NCI-H748 treated with DMSO at 0.1 percent for 48 hours (cell line): ENCODE measurements around the gene BMP4.
A peak's percentile ranks its signal among the peaks of the same experiment; 100 is the strongest.

Experiments used
- DNase-seq: peaks from one replicate; lab custom pipeline; 2025; lab: John Stamatoyannopoulos, UW

The BMP4 gene

DNA sequence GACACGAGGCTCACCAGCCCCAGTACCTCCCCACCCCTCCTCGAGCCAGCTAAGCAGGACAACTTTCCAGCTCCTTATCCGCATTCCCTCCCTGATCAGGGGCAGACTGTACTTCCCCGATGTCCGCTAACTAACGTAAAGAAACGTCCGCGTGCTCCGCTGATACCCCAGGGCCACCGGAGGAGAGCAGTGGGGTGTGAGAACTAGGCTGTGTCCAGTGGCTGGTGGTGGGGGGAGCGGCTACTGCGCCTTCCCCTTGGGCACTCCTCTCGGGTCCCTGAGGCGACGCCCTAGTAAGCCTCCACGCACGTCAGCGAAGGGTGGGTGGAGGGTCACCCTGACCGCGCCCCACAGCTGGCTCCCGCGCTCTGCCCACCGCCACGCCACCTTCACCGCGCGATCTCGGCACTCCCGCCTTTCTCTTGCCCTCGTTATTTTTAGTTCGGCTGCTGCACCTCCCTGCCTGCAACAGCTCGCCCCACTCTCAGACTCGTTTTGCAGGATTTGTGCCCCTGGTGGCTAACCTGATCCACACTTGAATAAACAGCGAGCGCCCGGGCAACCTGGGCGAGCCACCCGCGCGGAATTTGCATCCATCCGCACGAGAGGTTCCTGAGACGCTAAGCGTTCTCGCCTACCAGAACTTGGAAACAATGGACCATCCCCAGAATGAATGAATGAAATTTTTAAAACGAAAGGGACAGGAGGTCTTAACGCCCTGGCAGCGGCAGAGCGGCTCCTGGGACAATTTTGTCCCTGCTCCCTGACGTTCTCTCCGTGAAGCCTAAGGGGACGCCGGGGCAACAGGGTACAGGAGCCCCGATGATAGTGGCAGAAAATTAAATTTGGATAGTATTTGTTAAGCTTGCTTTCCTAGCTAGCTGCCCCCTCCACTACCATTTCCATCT, 6.9 kb upstream of the BMP4 start:
- DNase-seq: peak; percentile 20

DNA sequence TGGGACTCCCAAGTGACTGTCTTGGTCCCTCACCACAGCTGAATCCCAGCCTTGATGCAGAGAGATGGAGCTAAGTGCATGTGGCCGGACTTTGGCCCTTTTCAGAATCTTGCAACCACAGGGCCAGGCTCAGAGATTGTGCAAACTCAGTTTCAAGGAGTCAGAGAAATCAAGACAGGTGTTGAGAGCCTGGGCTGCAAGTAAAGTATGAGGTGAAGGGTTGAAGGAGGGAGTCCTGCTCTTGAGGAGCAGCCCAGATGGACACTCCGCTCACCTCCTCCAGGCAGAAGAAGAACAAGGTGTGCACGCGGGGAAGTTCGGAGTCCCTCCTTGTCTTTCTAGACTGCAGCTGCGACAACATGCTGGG, 6.3 kb upstream of the BMP4 start:
- no peak for DNase-seq

DNA sequence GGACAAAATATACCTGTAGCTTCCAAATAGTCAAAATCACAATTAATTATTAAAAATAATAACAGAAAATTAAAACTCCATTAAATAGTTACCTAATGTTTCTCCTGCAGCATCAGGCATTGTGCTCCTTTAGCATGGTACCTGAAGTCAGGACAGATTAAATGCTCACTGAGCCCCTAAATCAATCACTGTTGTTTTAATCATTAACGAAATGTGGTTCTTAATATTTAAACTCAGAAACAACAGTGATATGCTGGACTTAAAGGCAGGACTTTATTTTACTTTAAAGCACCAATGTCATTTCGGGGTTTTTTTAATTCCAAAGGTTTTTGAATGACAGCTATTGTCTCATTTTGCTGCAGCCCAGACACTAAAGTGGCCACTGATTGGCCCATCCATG, 2.0 kb upstream of the BMP4 start:
- DNase-seq: no peak

DNA sequence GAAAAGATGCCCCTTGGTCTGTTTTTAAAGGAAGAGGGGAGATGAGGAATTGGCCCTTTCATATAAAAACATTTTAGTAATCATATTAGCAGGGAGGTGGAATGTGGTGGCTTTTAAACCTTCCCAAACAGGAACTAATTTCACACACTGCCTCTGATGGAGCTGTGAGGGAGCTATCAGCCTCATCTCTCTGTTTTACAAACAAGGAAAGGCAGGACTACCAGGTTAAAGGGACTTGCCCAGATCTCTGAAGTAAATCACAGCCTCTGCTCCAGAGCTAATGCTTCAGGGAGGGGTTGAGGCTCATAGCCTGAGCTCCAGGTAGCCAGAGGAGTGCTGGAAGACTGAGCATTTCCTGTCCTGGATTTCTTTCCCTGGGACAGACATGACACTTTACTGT, 1.1 kb upstream of the BMP4 start:
- DNase-seq: no peak

DNA sequence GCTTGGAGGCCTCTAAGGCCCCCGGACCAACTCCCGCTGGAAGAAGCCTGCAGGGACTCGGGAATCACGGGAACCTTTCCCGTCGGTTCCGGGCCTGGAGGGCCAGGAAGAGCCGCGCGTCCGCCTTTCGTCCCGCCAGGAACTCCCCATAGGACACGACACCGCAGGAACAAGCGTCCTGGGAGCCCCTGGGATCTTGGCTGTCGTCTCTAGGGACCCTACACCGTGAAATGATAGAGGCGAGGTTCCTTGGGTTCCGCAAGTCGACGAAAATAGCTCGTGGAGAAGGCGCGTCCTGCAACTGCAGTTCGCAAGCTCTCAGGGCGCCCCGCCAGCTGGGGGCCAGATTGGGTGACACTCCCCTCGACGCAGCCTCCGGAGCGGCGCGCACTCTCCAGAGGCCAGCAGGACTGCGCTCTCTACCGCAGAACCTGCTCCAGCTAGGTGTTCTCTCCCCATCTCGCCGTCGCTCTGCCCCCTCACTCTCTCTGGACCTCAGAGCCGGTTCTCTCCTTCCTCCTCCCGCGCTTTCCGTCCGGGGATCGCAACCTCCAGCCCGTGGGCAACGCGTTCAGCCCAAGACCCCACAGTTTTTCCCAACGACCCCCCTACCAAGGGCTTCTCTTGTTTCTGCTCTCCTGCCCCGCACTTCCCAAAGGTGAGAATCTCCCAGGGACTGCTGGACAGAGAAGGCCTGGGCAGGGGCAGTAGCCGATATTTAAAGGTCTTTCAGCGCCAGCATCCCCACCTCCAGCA, 776 bp downstream of the BMP4 start:
- no peak for DNase-seq

DNA sequence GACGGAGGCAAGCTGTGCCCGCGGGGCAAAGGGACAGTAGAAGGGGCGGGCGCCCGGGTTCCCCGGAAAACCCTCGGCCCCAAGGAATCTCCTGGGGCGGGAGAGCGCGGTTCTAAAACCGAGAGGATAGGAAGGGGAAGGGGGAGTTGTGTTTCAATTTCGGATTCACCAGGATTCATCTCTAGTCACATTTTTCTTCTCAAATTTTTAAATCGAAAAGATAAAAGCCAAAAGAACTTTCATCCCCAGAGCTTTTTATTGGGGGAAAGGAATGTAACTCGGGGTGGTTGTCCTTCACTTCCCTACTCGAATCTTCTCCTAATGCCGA, 1.4 kb downstream of the BMP4 start:
- DNase-seq: no peak

DNA sequence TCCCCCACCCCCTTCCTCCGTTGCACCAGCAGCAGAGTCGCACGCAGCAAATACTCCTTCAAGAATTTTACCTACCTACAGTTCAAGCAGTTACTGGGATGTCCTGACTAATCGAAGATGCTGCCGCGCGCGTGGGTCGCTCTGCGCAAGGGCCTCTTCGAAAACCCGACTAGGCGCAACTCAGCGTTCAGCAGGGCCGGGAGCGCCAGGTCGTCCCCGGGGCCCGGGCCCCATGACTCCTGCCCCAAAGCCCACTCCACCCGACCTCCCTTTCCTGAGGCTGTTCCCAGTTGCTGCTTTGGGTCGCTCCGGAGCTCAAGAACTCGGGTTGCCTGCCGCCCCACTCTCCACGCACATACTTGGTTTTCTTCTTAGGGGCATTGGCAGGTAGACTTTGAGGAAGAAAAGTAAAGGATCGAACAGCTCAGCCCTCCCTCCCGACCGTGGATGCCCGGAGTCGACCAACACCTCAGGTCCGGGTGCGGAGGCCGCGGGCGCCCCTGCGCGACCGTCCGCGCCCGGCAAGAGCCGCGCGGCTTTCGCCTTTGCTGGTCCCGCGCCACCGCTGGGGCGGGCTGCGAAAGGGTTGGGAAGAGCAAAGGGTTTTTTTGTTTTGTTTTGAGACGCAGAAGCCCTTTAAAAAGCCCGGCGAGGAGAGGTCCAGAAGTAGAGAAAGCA, 1.9 kb downstream of the BMP4 start:
- no peak for DNase-seq

GRCh38 chr14:53953828-53954550, 2.6 kb downstream of the BMP4 start:
- no peak for DNase-seq

- peak; percentile 54 for DNase-seq
These were observed 3.4 kb downstream of the BMP4 start for GRCh38 chr14:53953002-53953827.

DNA sequence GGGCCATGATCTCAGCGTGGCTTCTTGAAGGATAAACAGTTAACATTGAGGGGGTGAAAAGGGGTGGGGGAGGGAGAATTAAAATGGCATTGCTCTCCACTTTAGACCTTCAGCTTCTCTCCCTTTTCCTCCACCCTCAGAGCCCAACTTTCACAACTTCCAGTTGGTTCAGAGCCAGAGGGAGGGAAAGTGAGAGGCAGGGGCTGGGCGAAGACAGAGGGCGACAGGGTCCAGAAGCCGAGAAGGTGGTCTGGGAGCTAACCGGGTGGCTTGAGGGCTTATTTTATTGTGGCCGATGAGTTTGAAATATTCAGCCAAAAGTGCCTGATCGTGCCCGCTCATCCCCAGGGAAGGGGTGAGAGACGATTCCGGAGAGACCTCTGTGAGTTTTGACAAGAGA, 4.1 kb downstream of the BMP4 start:
- DNase-seq: no peak

DNA sequence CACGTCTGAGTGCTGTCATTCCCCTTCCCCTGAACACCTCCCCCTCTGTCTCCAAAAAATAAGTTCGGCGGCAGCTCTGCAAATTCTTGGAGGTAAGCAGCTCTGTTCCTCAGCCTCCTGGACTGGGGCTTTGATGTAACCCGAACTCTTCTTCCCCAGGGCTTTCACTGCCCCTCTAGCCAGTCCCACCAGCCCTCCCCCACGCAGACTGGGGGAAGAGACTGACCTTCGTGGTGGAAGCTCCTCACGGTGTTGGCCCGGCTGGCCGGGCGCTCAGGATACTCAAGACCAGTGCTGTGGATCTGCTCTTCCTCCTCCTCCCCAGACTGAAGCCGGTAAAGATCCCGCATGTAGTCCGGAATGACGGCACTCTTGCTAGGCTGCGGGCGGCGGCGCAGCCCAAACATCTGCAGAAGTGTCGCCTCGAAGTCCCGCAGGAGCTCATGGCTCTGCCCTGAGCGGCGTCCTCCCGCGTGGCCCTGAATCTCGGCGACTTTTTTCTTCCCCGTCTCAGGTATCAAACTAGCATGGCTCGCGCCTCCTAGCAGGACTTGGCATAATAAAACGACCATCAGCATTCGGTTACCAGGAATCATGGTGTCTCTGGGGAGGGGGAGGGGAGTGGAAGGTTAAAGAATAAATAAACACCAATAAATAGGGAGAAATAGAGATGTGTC, 4.9 kb downstream of the BMP4 start:
- no peak for DNase-seq

- DNase-seq: no peak
These were observed 5.4 kb downstream of the BMP4 start for GRCh38 chr14:53951243-53951626.

DNA sequence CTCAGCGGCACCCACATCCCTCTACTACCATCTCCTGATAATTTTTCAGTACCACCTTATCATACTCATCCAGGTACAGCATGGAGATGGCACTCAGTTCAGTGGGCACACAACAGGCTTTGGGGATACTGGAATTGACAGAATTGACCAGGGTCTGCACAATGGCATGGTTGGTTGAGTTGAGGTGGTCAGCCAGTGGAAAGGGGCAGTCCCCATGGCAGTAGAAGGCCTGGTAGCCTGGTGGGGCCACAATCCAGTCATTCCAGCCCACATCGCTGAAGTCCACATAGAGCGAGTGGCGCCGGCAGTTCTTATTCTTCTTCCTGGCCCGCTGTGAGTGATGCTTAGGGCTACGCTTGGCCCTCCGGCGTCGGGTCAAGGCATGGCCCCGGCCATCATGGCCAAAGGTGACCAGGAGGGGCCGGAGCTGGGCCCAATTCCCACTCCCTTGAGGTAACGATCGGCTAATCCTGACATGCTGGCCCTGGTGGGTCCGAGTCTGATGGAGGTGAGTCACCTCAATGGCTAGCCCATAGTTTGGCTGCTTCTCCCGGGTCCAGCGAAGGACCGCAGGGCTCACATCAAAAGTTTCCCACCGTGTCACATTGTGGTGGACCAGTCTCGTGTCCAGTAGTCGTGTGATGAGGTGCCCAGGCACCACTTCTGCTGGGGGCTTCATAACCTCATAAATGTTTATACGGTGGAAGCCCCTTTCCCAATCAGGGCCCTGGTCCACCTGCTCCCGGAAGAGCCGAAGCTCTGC, 6.4 kb downstream of the BMP4 start:
- DNase-seq: no peak

DNA sequence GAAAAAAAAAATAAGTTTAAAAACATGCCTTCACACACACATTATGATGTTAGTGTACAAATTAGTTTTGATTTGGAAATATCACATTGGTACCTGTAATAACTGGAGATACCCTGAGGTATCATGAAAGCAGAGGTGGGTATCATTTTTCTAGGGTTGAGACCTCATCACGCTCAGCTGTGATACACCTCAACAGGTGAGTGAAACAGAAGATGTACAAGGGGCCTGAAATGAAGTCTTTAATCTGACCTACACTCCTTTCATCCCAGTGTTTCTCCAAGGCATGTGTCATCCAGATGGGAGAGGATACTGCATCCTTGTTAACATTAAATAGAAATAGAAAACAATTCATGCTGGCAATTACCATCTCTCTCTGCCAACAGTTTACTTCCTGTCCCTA, 7.4 kb downstream of the BMP4 start:
- no peak for DNase-seq

DNA sequence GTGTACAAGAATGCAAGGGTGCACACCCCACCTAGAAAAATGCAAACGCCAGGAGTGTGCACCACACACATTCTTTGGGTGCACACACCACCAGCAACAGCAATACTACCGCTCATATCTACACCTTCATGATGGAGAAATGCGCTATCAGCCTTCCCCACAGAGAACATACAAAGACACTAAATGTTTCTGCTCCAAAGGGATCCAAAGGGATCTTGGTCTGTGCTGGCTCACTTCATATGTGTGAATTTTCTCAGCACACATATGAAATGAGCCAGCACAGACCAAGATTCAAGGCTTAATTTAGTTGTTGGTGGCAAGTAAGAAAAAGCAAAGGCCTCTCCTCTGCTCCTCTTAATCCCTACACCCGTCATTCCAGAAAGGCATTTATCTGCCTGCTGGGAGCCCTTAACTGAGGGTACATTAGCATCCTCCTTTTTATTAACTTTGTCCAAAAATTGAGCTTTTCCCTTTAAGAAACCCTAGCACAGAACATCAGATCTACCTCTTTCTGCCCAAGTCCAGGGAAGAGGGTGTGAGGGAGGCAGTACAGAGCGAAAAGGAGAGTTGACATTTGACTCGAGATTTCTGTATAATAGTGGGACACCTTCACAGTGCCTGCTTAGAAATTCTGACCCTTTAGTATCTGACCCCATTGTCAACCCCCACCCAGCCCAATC, 8.3 kb downstream of the BMP4 start:
- DNase-seq: no peak

DNA sequence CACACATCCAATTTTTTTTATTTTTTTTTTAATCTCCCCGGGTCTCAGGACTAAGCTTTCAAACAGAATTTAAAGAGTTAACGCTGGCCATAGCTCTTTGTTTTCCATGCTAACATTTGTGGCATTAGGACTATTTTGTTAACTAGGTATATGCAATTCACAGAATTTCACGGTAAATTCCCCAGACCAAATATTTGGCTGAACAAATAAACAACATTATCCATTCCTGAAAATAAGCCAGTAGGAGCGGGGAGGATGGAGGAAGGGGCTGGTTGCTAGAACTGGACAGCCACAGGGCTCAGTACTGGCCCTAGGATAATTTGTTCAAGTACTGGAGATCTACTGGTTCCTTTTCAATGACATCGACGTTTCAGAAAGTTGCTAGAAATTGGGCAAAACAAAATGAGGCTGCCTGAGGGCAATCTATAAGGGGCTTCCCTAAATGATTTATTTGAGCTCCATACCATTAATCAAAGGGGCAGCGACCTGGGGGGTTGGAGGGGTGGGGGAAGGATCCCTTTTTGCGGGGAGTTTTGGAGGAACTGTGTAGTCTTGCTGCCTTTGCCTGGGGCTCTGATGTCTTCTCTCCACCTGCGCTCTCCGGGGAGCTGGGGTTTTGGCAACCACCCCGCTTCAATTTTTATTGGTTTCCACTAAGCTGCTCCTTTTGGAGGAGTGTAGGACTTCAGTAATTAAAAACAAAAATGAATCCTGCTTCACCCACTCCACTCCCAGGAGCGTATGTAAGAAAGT, 9.0 kb downstream of the BMP4 start:
- DNase-seq: no peak

DNA sequence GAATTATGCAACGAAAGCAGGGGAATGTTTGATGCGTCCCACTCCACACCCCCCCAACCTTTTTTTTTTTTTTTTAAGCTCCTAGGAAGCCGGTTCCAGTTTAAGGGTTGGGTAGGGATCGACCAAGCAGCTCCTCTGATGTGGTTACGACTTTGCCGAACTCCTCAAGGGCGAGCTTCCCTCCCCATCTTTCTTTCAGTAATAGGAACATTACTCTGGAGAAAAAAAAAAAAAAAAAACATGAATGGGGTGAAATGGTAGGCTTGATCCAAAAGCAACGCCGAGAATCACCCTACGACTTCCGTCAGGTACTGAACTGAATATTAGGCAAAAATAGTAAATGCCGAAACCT, 9.6 kb downstream of the BMP4 start:
- DNase-seq: no peak

DNA sequence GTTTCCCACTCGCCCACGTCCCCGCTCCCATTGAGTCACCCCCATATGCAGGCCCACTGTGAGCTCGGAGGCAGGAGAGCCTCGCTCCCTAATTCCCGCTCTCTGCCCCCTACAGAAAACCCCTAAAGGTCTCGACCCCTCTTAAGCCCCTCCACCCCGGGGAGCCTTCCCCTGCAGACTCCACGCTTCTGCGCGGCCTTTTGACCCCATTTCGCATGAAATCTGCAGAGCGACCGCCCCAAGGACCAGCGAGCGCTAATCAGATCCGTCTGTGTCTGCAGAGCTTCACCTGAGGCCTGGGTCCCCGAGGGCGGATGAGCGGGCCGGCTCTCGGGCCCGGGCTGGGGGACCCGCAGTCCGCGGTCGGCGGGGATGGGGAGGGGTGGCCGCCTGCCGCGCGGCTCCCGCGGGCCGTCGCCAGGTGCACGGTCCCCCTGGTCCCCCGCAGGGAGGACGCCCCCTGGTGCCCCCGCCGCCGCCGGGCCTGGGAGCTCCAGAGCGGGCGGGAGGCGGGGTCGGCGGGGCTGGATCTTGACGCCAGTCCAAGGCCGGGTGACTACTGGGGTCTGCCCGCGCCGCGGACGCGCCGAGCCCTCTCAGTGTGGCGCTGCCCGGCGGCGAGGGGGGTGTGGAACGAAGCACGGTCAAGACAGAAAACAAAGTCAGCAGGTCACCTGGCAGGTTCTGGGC, 10.1 kb downstream of the BMP4 start:
- no peak for DNase-seq

DNA sequence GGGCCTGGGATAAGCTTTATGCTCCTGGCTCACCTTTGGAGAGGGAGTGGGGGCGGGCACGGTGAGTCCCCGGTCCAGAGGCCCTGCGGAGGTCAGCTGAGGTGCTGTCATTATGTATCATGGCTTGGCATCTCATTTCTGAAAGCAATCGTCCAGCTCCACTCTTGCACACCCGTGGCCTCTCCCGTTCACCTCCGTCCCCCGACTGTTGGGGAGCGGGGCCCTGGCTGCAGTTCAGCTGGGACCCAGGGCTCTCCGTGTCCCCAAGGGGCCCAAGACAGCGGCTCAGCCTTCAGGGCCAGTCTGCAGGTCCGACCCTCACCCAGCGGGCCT, 10.6 kb downstream of the BMP4 start:
- no peak for DNase-seq
